Immature natural killer cell (primary cell): ENCODE data around the gene SLCO4C1. TPM values are rescaled to one million over a fixed set of nuclear protein-coding genes. Genes with fewer than 3 reads are reported as not detected.

Experiments
- polyA plus RNA-seq, 3 donors: library from polyadenylated mRNA; unstranded; fragments of 300-500 nt; fragmentation: Illumina TruSeq; gene quantifications; one replicate each; pipeline ENCODE4 v1.2.3, GENCODE V29; 2021

Gene SLCO4C1
- polyA plus RNA-seq, 3 donors from 2014 or later = 7.8 to 21.5 (median 12.1) TPM

Other genes with a start within 250 kb of the SLCO4C1 start
- not detected for gene SLCO6A1, start 202.7 kb upstream of the SLCO4C1 start, polyA plus RNA-seq